Measurements from ENCODE around the gene CCL2. TPM values are rescaled to one million over a fixed set of nuclear protein-coding genes. Genes with fewer than 3 reads are reported as not detected.

Gene CCL2
- total RNA-seq = not detected

GRCh38 chr17:34254651-34255380 is at the start of gene CCL2:
Gene CCL2 (plus strand): TSS chr17:34255285. CDS start chr17:34255350, 65 bp downstream.
- intact Hi-C loops (cut with DNase I, micrococcal nuclease) = no loop called here
- Mint-ChIP-seq H3K27me3 (peaks cover 39% of the 10 kb centered on the region), H3K27ac (no peak within 1 kb of the TSS), H3K4me1 (peaks cover 6% of the 10 kb centered on the region), H3K9me3 (ENCODE audit: low read depth) (no peaks in the 10 kb centered on the region), H3K36me3 (ENCODE audit: low read depth) (no peaks in the 10 kb centered on the region), H3K4me3 (no peak within 1 kb of the TSS)
- no peak for DNase-seq
- ChIA-PET CTCF (no interaction called here), POLR2A (no interaction called here)
- ATAC-seq = no peak

- CTCF ChIA-PET = interaction anchor here (0.6 to 7.6 kb wide), 2 partner anchors 155 to 215 kb away, joined by 3 to 225 read pairs; partner anchors contain the start of gene CCL1
- ATAC-seq (no peak), DNase-seq (no peak)
- POLR2A ChIA-PET = no interaction called here
- H3K27me3 Mint-ChIP-seq = peaks cover 36% of the 10 kb centered on the region
- peaks cover 13% of the 10 kb centered on the region for H3K4me1 Mint-ChIP-seq
- H3K27ac Mint-ChIP-seq = no peak overlapping the region
- H3K4me3 Mint-ChIP-seq = no peak overlapping the region
- H3K36me3 Mint-ChIP-seq (ENCODE audit: low read depth) = no peaks in the 10 kb centered on the region
- intact Hi-C loops (cut with DNase I, micrococcal nuclease) = no loop called here
- H3K9me3 Mint-ChIP-seq (ENCODE audit: low read depth) = peaks cover 4% of the 10 kb centered on the region
Measured at GRCh38 chr17:34205401-34205800, 49.7 kb upstream of the CCL2 start.

- H3K36me3 Mint-ChIP-seq (ENCODE audit: low read depth) = no peaks in the 10 kb centered on the region
- H3K4me1 Mint-ChIP-seq = peaks cover 5% of the 10 kb centered on the region
- ChIA-PET POLR2A (no interaction called here), CTCF (interaction anchor here (0.8 kb wide), 1 partner anchor 543 kb away, joined by 3 read pairs; no protein-coding TSS in a partner anchor)
- H3K27ac Mint-ChIP-seq = no peak overlapping the region
- ATAC-seq (no peak), DNase-seq (no peak)
- intact Hi-C loops (cut with DNase I, micrococcal nuclease) = no loop called here
- H3K27me3 Mint-ChIP-seq = peaks cover 38% of the 10 kb centered on the region
- peaks cover 4% of the 10 kb centered on the region for H3K9me3 Mint-ChIP-seq (ENCODE audit: low read depth)
- H3K4me3 Mint-ChIP-seq = no peak overlapping the region
Measured at GRCh38 chr17:34206569-34206968, 48.5 kb upstream of the CCL2 start.

GRCh38 chr17:34207572-34207971 is 47.5 kb upstream of the CCL2 start:
- Mint-ChIP-seq H3K36me3 (ENCODE audit: low read depth) (no peaks in the 10 kb centered on the region), H3K27ac (no peak overlapping the region), H3K9me3 (ENCODE audit: low read depth) (peaks cover 4% of the 10 kb centered on the region), H3K27me3 (peaks cover 35% of the 10 kb centered on the region), H3K4me3 (no peak overlapping the region), H3K4me1 (no peaks in the 10 kb centered on the region)
- no peak for ATAC-seq
- CTCF ChIA-PET = no interaction called here
- no peak for DNase-seq
- POLR2A ChIA-PET = interaction anchor here (0.6 kb wide), 1 partner anchor 970 kb away, joined by 3 read pairs; no protein-coding TSS in a partner anchor
- intact Hi-C loops (cut with DNase I, micrococcal nuclease) = no loop called here

GRCh38 chr17:34218748-34219147 is 36.3 kb upstream of the CCL2 start:
- no peak overlapping the region for H3K27ac Mint-ChIP-seq
- no peak overlapping the region for H3K4me3 Mint-ChIP-seq
- intact Hi-C loops (cut with DNase I, micrococcal nuclease) = no loop called here
- ChIA-PET POLR2A (no interaction called here), CTCF (interaction anchor here (1.6 to 2.4 kb wide), 2 partner anchors 17 to 143 kb away, joined by 7 to 9 read pairs; no protein-coding TSS in a partner anchor)
- H3K36me3 Mint-ChIP-seq (ENCODE audit: low read depth) = peaks cover 3% of the 10 kb centered on the region
- no peak for DNase-seq
- H3K4me1 Mint-ChIP-seq = no peaks in the 10 kb centered on the region
- H3K9me3 Mint-ChIP-seq (ENCODE audit: low read depth) = peaks cover 6% of the 10 kb centered on the region
- ATAC-seq = no peak
- peaks cover 42% of the 10 kb centered on the region for H3K27me3 Mint-ChIP-seq

- Mint-ChIP-seq H3K4me1 (no peaks in the 10 kb centered on the region), H3K9me3 (ENCODE audit: low read depth) (peaks cover 1% of the 10 kb centered on the region), H3K36me3 (ENCODE audit: low read depth) (no peaks in the 10 kb centered on the region), H3K4me3 (no peak overlapping the region), H3K27ac (no peak overlapping the region), H3K27me3 (peaks cover 37% of the 10 kb centered on the region)
- intact Hi-C loops (cut with DNase I, micrococcal nuclease) = no loop called here
- DNase-seq = no peak
- POLR2A ChIA-PET = no interaction called here
- CTCF ChIA-PET = interaction anchor here (2.4 kb wide), 1 partner anchor 142 kb away, joined by 9 read pairs; no protein-coding TSS in a partner anchor
- no peak for ATAC-seq
Measured at GRCh38 chr17:34219405-34219804, 35.7 kb upstream of the CCL2 start.

- POLR2A ChIA-PET = no interaction called here
- H3K4me3 Mint-ChIP-seq = no peak overlapping the region
- no peaks in the 10 kb centered on the region for H3K9me3 Mint-ChIP-seq (ENCODE audit: low read depth)
- intact Hi-C loops (cut with DNase I, micrococcal nuclease) = no loop called here
- ATAC-seq = no peak
- H3K4me1 Mint-ChIP-seq = no peaks in the 10 kb centered on the region
- peaks cover 34% of the 10 kb centered on the region for H3K27me3 Mint-ChIP-seq
- CTCF ChIA-PET = interaction anchor here (1.5 kb wide), 1 partner anchor 141 kb away, joined by 4 read pairs; no protein-coding TSS in a partner anchor
- DNase-seq = no peak
- no peak overlapping the region for H3K27ac Mint-ChIP-seq
- no peaks in the 10 kb centered on the region for H3K36me3 Mint-ChIP-seq (ENCODE audit: low read depth)
Measured at GRCh38 chr17:34220045-34220751, 34.9 kb upstream of the CCL2 start.

- no peak for DNase-seq
- no peaks in the 10 kb centered on the region for H3K4me1 Mint-ChIP-seq
- H3K36me3 Mint-ChIP-seq (ENCODE audit: low read depth) = no peaks in the 10 kb centered on the region
- no peak overlapping the region for H3K4me3 Mint-ChIP-seq
- ATAC-seq = no peak
- ChIA-PET POLR2A (no interaction called here), CTCF (interaction anchor here (1.5 kb wide), 1 partner anchor 141 kb away, joined by 4 read pairs; no protein-coding TSS in a partner anchor)
- H3K27me3 Mint-ChIP-seq = peaks cover 34% of the 10 kb centered on the region
- H3K27ac Mint-ChIP-seq = no peak overlapping the region
- intact Hi-C loops (cut with DNase I, micrococcal nuclease) = no loop called here
- no peaks in the 10 kb centered on the region for H3K9me3 Mint-ChIP-seq (ENCODE audit: low read depth)
Measured at GRCh38 chr17:34220752-34221395, 34.2 kb upstream of the CCL2 start.

GRCh38 chr17:34221411-34221810 is 33.7 kb upstream of the CCL2 start:
- POLR2A ChIA-PET = no interaction called here
- no peak for DNase-seq
- H3K27ac Mint-ChIP-seq = no peak overlapping the region

GRCh38 chr17:34222722-34223497 is 32.2 kb upstream of the CCL2 start:
- ATAC-seq = no peak
- Mint-ChIP-seq H3K27ac (no peak overlapping the region), H3K9me3 (ENCODE audit: low read depth) (no peaks in the 10 kb centered on the region), H3K27me3 (peaks cover 22% of the 10 kb centered on the region), H3K4me3 (no peak overlapping the region), H3K4me1 (no peaks in the 10 kb centered on the region), H3K36me3 (ENCODE audit: low read depth) (no peaks in the 10 kb centered on the region)
- intact Hi-C loops (cut with DNase I, micrococcal nuclease) = no loop called here
- CTCF ChIA-PET = interaction anchor here (0.7 to 1.8 kb wide), 4 partner anchors 22 to 235 kb away, joined by 3 to 5 read pairs (median 5); no protein-coding TSS in a partner anchor
- DNase-seq = no peak
- POLR2A ChIA-PET = no interaction called here

More at GRCh38 chr17:34221411-34221810, 33.7 kb upstream of the CCL2 start:
- intact Hi-C loops (cut with DNase I, micrococcal nuclease) = no loop called here
- no peaks in the 10 kb centered on the region for H3K9me3 Mint-ChIP-seq (ENCODE audit: low read depth)
- H3K36me3 Mint-ChIP-seq (ENCODE audit: low read depth) = no peaks in the 10 kb centered on the region
- peaks cover 30% of the 10 kb centered on the region for H3K27me3 Mint-ChIP-seq
- no peak for ATAC-seq
- H3K4me1 Mint-ChIP-seq = no peaks in the 10 kb centered on the region
- CTCF ChIA-PET = interaction anchor here (1.5 kb wide), 1 partner anchor 140 kb away, joined by 4 read pairs; no protein-coding TSS in a partner anchor
- H3K4me3 Mint-ChIP-seq = no peak overlapping the region

- no peaks in the 10 kb centered on the region for H3K4me1 Mint-ChIP-seq
- no peak for ATAC-seq
- CTCF ChIA-PET = no interaction called here
- no peaks in the 10 kb centered on the region for H3K36me3 Mint-ChIP-seq (ENCODE audit: low read depth)
- no peak overlapping the region for H3K4me3 Mint-ChIP-seq
- H3K9me3 Mint-ChIP-seq (ENCODE audit: low read depth) = peaks cover 3% of the 10 kb centered on the region
- no peak for DNase-seq
- POLR2A ChIA-PET = no interaction called here
- peaks cover 15% of the 10 kb centered on the region for H3K27me3 Mint-ChIP-seq
- no peak overlapping the region for H3K27ac Mint-ChIP-seq
- intact Hi-C loops (cut with DNase I, micrococcal nuclease) = no loop called here
Measured at GRCh38 chr17:34225046-34225445, 30.0 kb upstream of the CCL2 start.
